ENCODE data around the gene SCAMP3. TPM values are rescaled to one million over a fixed set of nuclear protein-coding genes. Genes with fewer than 3 reads are reported as not detected.
A peak's percentile ranks its signal among the peaks of the same experiment; 100 is the strongest.

Gene SCAMP3
- polyA plus RNA-seq, 1 donor (not counting 4 experiments of a cell fraction or from before 2014, with no cell fraction given), result 72.1 TPM

DNA sequence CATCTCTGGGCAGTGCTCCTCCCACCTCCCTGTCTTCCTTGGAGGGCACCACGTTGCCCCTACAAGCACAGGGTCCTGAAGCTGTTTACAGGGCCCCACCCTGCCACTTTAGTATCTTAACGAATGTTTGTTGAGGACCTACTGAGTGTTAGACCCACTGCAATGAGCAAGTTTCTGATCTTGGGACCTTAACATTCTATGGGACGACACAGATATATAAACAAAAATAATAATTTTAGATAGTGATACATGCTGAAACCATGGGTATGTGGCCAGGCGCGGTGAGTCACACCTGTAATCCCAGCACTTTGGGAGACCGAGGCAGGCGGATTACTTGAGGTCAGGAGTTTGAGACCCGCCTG lies 17.0 kb downstream of the SCAMP3 start:
- peak overlapping the region; percentile 71 for H3K27ac ChIP-seq (ENCODE audit: control insufficient read depth, insufficient read depth, low read length)
- DNase-seq (ENCODE audit: low read depth, low spot score), result no peak
- H2AFZ ChIP-seq (ENCODE audit: control insufficient read depth, low read length), result peak overlapping the region; percentile 94
- H4K20me1 ChIP-seq (ENCODE audit: control insufficient read depth, extremely low read depth, insufficient read depth, low read length), result no peaks in the 10 kb centered on the region
- H3K79me2 ChIP-seq (ENCODE audit: control insufficient read depth, insufficient read depth, low read length), result no peaks in the 10 kb centered on the region
- FAIRE-seq, result no peak
- H3K9me1 ChIP-seq (ENCODE audit: control insufficient read depth, extremely low read depth, insufficient read depth, low read length), result no peaks in the 10 kb centered on the region
- dilution Hi-C loops (cut with MboI; ENCODE audit: extremely low pct_ligation_motif_present, low sequenced_read_pairs), result no loop called here
- peaks cover 19% of the 10 kb centered on the region for H3K4me1 ChIP-seq (ENCODE audit: control insufficient read depth, extremely low read depth, insufficient read depth, low read length)
- H3K9me3 ChIP-seq (ENCODE audit: control insufficient read depth, low read depth, low read length), result no peaks in the 10 kb centered on the region
- H3K36me3 ChIP-seq (ENCODE audit: control insufficient read depth in 2 of 2, extremely low read depth in 1 of 2, insufficient read depth in 2 of 2, low read length in 2 of 2), result peaks cover 11 to 16% of the 10 kb centered on the region in 2 experiments
- H3K4me2 ChIP-seq (ENCODE audit: control insufficient read depth, extremely low read depth, insufficient read depth, low read depth, low read length), result peak overlapping the region; percentile 86
- peak overlapping the region; percentile 84 for H3K9ac ChIP-seq (ENCODE audit: control insufficient read depth, extremely low read depth, insufficient read depth, low read length)
- H3K27me3 ChIP-seq (ENCODE audit: control insufficient read depth, extremely low read depth, insufficient read depth, low read length), result no peaks in the 10 kb centered on the region
- TF ChIP-seq, protein P1, sequence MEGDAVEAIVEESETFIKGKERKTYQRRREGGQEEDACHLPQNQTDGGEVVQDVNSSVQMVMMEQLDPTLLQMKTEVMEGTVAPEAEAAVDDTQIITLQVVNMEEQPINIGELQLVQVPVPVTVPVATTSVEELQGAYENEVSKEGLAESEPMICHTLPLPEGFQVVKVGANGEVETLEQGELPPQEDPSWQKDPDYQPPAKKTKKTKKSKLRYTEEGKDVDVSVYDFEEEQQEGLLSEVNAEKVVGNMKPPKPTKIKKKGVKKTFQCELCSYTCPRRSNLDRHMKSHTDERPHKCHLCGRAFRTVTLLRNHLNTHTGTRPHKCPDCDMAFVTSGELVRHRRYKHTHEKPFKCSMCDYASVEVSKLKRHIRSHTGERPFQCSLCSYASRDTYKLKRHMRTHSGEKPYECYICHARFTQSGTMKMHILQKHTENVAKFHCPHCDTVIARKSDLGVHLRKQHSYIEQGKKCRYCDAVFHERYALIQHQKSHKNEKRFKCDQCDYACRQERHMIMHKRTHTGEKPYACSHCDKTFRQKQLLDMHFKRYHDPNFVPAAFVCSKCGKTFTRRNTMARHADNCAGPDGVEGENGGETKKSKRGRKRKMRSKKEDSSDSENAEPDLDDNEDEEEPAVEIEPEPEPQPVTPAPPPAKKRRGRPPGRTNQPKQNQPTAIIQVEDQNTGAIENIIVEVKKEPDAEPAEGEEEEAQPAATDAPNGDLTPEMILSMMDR (optimal IDR thresholded peaks at IDR 0.05 in 1 of 3, IDR thresholded peaks at IDR 0.05 in 1 of 3, conservative IDR thresholded peaks at IDR 0.05 in 1 of 3; ENCODE audit: extremely low read depth in 1 of 3, insufficient read depth in 2 of 3, low read length in 3 of 3), result no peak
- peak overlapping the region; percentile 66 to 80 (median 75) for H3K4me3 ChIP-seq (ENCODE audit: control insufficient read depth in 2 of 3, extremely low read depth in 1 of 3, insufficient read depth in 2 of 3, low read depth in 1 of 3, low read length in 3 of 3)

DNA sequence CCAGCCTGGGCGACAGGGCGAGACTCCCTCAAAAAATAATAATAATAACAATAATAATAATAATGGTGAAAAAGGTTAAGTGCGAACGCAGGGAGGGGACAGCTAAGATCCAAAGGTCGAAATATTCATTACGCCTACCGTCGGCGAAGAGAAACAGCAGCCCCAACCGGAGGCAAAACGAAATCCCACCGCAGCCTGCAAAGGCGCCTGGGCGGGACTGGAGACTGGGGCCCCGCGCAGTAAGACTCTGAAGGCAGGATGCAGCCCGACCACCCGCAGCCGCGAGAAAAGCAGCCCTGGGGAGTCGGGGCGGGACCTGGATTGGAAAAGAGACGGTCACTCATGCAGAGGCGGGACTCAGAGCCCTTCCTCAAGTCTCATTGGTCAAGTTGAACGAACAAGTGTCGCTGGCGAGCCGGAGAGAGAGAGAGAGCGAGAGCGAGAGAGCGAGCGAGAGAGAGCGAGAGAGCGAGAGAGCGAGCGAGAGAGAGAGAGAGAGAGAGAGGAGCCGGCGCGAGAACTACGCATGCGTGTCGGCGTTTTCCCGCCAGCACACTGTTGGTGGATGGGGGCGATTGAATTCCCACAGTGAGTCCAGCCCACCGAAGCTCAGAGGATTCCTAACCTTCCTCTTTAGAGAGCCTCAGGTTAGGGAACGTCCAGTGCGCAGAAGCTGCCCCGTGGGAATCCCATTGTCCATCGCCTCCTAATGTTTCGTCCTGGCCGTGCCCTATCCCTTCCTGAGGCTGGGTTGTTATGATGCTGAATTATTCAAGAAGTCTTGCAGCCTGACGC lies 17.6 kb downstream of the SCAMP3 start:
- TF ChIP-seq EZH2 (IDR thresholded peaks at IDR 0.05; ENCODE audit: low read length), result no peak
- TF ChIP-seq, protein P1 (optimal IDR thresholded peaks at IDR 0.05 in 1 of 3, IDR thresholded peaks at IDR 0.05 in 1 of 3, conservative IDR thresholded peaks at IDR 0.05 in 1 of 3; ENCODE audit: extremely low read depth in 1 of 3, insufficient read depth in 2 of 3, low read length in 3 of 3), result peak in 1 of 3 experiments; percentile 56
- Histone ChIP-seq H3K4me3 (ENCODE audit: control insufficient read depth in 2 of 3, extremely low read depth in 1 of 3, insufficient read depth in 2 of 3, low read depth in 1 of 3, low read length in 3 of 3) (peak overlapping the region; percentile 66 to 80 (median 75)), H3K36me3 (ENCODE audit: control insufficient read depth in 2 of 2, extremely low read depth in 1 of 2, insufficient read depth in 2 of 2, low read length in 2 of 2) (peaks cover 11 to 13% of the 10 kb centered on the region in 2 experiments), H3K9ac (ENCODE audit: control insufficient read depth, extremely low read depth, insufficient read depth, low read length) (peak overlapping the region; percentile 84), H3K4me1 (ENCODE audit: control insufficient read depth, extremely low read depth, insufficient read depth, low read length) (peaks cover 19% of the 10 kb centered on the region), H4K20me1 (ENCODE audit: control insufficient read depth, extremely low read depth, insufficient read depth, low read length) (no peaks in the 10 kb centered on the region), H2AFZ (ENCODE audit: control insufficient read depth, low read length) (peak overlapping the region; percentile 94), H3K9me3 (ENCODE audit: control insufficient read depth, low read depth, low read length) (no peaks in the 10 kb centered on the region), H3K79me2 (ENCODE audit: control insufficient read depth, insufficient read depth, low read length) (no peaks in the 10 kb centered on the region), H3K4me2 (ENCODE audit: control insufficient read depth, extremely low read depth, insufficient read depth, low read depth, low read length) (peak overlapping the region; percentile 86), H3K27ac (ENCODE audit: control insufficient read depth, insufficient read depth, low read length) (peak overlapping the region; percentile 71), H3K27me3 (ENCODE audit: control insufficient read depth, extremely low read depth, insufficient read depth, low read length) (no peaks in the 10 kb centered on the region), H3K9me1 (ENCODE audit: control insufficient read depth, extremely low read depth, insufficient read depth, low read length) (no peaks in the 10 kb centered on the region)
- DNase-seq (ENCODE audit: low read depth, low spot score) (peak; percentile 97), FAIRE-seq (no peak)
- dilution Hi-C loops (cut with MboI; ENCODE audit: extremely low pct_ligation_motif_present, low sequenced_read_pairs), result no loop called here

Measured in keratinocyte (primary cell).